Nucleus accumbens (tissue), 56 donors: ENCODE measurements around the gene DTNB.
"Not testable (repeated sequence)": the region's sequence is repeated elsewhere in the genome, so short reads cannot be mapped to it uniquely, and the experiment has no call there.

Experiments
- DNase-seq, 56 donors: peaks; one replicate each; lab custom pipeline; 2025; lab: John Stamatoyannopoulos, UW

The DTNB gene

DNA sequence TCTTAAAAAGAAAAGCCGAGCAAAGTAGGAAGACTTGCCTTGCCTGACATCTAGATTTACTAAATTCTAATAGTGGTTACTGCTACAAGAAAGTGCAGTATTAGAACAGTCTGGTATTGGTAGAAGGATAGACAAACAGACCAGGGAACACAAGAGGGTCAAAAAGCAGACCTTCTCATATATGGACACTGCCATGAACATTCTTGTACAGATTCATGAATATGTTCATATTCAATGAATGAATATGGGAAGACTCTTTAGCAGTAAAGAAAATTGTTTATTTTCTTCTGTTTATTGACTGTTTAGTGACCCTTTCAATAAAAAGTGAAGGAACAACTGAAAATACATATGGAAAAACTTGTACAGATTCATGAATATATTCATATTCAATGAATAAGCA, 37.6 kb downstream of the DTNB start:
- DNase-seq: no peak

DNA sequence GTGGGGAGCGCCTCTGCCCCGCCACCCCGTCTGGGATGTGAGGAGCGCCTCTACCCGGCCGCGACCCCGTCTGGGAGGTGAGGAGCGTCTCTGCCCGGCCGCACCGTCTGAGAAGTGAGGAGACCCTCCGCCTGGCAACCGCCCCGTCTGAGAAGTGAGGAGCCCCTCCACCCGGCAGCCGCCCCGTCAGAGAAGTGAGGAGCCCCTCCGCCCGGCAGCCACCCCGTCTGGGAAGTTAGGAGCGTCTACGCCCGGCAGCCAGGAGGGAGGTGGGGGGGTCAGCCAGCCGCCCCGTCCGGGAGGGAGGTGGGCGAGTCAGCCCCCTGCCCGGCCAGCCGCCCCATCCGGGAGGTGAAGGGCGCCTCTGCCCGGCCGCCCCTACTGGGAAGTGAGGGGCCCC, 39.6 kb downstream of the DTNB start:
- DNase-seq: not testable (repeated sequence)

DNA sequence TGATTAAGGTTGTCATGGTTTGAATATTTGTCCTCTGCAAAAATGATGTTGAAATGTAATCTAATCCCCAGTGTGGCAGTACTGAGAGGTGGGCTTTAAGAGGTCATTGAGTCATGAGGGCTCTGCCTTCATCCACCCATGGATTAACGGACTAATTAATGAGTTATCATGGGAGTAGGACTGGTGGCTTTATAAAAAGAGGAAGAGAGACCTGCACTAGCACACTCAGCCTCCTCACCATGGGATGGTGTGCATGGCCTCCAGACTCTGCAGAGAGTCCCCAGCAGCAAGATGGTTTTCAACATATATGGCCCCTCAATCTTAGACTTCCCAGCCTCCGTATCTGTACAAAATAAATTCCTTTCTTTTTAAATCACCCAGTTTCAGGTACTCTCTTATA, 41.0 kb downstream of the DTNB start:
- DNase-seq: no peak

DNA sequence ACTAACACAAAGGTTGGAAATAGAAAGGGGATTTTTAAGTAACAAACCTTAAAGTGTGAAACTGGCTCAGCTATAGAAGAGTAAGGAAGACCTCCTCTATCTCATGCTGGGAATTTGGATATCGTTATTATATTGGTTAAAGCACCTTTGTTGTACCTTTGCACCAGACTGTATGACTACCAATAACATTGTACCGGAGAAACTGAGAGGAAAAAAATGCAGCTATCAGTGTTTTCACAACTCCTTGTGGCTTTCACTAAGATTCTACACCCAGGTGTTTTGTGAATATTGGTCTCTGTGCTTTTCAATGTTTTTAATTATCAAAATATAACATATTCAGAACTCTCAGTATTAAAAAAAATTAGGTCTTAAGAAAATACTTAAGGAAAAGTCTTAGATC, 48.7 kb downstream of the DTNB start:
- DNase-seq: no peak

DNA sequence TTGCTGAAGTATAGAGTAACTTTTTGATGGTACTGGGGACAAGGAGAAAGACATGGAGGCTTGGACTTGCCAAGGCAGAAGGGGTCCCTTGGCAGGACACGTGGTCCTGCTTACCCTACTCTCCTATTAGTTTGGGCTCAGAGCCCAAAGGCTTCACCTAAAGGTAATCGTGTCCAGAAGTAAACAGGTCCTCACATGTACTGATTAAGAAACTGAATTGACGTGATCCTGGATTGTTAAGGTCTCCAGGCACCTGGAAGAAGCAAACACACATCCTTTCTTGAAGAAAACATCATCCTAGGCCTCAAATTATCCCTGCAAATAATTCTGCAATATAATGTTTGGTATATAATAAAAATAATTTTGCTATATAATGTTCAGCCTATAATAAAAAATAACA, 50.0 kb downstream of the DTNB start:
- DNase-seq: no peak

DNA sequence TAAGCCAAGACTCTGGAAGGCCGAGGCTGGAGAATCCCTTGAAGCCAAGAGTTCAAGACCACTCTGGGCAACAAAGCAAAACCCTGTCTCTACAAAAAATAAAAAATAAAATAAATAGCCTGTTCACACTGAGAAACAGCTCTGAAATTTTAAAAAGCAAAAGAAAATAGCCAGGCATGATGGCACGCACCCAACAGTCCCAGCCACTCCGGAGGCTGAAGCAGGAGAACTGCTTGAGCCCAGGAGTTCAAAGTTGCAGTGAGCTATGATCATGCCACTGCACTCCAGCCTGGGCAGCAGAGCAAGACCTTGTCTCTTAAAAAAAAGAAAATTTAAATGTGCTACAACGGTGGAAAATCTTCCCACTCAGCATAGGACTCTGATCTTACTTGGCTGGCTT, 52.7 kb downstream of the DTNB start:
- no peak for DNase-seq

DNA sequence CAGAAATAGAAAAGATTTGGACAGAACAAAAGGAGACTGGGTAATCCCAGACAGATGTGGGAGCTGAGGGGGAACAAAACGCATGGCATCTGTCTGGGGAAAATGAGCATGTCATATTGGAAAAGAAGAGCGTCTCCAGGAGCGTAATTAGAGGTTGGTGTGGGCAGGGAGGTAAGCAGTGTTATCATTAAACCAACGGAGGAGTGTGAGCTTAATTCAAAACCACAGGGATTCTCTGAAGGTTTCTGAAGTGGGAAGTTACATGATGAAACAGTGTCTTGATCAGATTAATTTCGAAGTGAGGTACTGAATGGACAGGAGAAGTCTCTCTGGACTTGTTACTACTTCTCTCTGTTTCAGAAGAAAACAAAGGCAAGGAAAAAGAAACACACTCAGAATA, 53.3 kb downstream of the DTNB start:
- no peak for DNase-seq

DNA sequence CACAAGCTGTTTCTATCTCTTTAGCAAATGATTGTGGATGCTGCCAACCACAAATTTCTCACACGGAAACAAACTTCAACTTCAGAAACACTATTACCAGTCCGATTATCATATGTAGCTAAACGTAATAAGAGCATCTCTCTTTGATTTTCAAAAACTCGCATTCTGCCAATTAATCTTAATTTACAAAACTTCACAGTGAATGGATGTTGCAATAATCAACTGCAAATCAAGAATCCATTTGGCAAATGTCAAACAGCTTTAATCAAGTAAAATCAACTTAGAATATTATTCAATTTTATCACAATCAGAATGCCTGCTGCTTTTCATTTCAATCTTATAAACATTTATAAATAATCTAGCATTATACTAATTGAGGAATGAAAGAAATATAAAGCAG, 54.2 kb downstream of the DTNB start:
- DNase-seq: no peak

DNA sequence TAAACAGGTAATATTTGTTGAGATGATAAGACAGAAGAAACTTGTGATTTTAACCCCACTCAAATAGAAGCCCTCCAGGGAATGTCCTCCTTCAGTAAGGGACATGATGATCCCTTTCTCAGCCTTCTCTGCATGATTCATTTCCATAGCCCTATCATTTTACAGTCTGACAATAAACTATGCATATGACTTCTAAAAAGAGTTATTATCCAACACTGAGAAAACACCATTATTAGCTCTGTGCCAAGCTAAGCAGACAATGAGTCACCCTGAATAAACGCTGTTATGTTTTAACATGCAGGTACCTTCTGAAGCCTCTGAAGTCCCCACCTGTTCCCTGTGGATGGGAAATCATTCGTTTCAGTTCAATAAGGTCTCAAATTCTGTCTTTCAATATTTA, 54.7 kb downstream of the DTNB start:
- no peak for DNase-seq

DNA sequence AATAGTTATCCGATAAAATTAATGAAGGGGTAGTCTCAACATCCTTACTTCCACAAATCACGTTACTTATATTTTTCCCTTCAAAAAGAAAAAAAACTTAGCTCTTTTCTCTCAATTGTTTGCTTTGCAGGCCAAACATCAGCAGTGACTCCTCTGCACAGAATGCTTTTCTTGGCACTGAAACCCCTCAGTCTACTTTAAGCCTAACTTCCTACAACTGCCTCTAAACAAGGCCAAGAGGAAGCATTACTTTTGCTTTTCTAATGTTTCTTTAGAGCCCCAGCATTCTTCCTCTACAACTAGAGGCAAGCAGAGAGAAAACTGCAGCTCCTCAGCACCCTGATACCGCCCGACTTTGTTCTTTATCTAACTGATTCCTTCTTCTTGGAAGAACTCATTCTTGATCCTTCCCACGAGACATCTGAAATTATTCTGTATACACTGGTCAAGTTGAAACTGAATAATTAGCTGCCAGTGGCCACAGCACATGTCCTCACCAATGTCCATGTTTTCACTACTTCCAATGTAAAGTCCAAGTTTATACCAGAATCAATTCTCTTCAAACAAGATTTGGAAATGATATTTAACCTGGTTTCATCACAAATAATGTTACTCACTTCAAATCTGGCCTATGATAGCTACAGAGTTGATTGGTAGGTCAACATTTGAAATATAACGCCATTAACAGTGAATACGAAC, 55.3 kb downstream of the DTNB start:
- no peak for DNase-seq

DNA sequence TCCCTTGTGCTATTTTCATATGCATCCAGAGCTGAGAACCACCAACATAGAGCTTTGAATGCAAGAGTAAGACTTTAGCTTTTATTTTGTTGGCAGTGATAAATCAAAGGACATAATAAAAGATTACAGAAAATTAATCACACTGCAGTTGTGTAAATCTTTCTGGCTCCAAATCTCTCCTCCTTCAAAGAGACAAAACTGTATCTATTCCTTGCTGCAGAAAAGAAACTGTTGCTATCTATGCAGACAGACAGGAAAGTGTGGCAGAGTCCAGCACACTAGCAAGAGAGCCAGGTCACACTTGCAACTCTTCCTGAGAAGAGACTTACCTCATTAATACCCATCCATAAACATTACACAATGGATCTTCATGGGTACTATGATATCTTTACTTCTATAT, 57.5 kb downstream of the DTNB start:
- DNase-seq: no peak

DNA sequence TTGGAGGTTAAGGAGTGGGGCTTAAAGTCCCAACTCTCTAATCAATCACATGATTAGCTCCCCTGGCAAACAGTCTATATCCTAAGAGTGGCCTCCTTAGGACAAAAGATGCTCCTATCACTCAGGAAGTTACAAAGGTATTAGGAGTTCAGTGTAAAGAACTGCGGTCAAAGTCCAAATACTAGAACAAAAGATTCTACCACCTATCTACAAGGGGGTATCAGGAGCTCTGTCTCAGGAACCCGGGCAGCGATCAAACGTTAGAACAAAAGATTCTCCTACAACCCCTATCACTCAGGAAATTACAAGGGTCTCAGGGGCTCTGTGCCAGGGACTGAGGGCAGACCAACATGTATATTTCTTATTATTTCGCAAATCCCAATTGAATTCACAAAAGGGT, 58.0 kb downstream of the DTNB start:
- DNase-seq: no peak

DNA sequence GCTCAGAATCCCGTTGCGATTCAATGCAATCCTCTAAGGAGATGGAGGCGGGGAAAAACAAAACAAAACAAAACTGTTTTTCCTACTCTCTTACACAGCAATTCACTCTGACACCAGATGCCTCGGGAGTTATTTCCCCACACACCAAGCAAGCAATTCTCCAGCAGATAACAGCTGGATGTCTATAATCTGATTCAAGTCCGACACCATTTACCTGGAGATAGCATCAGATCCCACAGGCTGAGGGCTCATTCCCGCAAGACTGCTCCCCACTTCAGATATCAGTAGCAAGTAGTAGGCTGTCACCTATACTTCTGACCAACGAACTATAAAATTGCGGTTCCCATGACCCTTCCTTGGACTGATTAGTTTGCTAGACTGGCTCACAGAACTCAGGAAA, 58.7 kb downstream of the DTNB start:
- DNase-seq: no peak

DNA sequence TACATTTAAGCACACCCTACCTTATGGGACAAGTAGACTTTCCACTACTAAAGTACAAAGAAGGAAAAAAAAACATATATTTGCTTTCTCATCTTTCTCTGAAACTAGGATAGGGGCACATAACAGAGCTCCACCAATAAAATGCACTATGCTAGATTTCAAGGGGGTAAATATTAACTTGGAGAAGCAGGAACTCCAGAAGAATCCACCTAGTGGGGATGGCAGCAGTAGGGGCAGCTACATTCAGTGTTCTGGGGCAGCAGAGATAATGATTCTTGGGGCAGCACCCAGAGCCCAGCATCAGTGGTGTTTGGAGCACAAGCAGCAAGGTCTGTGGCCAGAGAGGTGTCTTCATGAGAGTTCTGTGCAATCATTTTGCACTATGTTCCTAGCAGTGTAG, 64.7 kb downstream of the DTNB start:
- DNase-seq: no peak

DNA sequence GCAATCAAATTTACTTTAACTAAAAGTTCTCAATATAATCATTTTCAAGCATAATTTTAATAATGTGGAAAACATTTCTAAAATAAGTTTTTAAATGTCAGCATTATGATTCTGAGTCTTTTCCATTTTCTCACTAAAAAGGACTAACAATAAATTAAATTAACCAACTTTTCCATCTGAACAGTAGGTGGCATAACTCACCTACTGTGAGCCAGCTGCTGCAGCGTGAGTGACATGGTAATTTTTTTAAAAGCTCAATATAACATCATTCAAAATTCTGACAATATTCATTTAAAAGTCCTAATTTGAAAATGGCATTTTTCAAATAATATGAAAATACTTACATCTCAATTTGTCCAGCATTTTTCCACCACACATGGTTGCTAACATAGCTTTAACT, 66.5 kb downstream of the DTNB start:
- DNase-seq: peak in 1 of 56 donors; percentile 25

DNA sequence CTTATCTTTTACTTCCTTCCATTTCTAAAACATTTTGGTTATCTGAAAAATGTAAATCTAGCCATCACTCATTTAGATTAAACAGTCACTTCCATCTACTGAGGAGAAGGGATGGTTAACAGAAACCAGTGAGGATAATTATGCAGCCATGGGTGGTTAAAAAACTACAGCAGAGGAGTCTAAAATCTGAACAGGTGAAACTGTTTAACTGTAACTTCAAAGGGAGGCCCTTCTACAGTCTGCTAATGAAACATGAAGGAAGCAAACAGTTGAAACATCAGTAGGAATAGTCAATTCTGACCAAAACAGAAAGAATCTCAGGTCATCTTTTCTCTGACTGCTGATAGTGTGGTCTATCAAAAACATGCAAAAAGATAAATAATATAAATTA, 71.0 kb downstream of the DTNB start:
- DNase-seq: no peak

DNA sequence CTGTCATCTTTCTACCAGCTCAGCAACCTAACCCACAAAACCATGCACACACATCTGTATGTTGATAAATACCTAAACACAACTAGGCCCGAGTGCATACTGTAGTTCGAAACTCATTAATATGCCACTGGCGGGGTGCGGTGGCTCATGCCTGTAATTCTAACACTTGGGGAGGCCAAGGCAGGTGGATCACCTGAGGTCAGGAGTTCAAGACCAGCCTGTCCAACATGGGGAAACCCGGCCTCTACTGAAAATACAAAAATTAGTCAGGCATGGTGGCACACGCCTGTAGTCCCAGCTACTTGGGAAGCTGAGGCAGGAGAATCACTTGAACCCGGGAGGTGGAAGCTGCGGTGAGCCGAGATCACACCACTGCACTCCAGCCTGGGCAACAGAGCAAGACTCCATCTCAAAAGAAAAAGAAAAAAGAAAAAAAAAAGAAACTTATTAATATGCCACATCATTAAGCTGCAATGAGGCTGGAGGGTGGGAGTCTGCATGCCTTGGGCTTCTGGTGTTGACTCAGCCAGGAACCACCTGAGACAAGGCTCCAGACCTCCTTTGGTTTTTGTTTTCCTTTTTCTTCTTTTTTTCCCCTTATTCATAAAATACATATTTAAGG, 71.6 kb downstream of the DTNB start:
- DNase-seq: not testable (repeated sequence)

DNA sequence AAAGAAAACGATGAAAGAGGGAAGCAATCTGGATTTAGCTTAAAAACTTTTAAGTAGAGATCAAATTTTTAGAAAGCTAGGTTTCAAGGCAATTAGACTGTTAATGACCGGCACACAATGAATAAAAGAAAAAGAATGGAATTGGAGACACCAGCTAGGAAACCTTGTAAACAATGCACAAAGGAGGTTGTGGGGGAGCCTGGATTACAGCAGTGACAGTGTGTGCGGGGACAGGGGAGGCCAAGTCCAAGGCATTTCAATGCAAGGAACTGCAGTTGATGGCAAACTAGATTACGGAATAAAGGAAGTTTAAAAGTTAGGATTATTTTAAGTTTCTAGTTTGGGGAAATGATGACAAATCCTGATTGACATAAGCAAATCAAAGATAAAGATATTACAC, 74.5 kb downstream of the DTNB start:
- DNase-seq: peak in 31 of 56 donors; percentile 21 to 77 (median 52)

DNA sequence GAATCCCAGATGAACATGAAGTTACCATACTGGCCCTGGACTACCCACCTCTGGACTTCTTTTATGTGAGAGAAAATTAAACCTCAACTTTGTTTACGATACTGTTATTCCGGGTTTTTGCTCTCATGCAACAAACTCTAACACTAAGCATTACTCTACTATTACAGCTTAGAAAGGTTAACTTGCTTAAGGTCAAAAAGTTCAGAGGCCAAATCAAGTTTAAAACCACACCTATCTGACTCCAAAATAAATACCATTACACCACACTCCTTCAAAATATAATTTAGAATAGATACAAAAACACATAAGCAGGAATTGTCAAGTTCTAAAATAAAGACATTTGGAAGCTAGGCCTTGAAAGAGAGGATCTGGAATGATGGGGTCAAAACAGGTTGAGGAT, 75.0 kb downstream of the DTNB start:
- DNase-seq: no peak

DNA sequence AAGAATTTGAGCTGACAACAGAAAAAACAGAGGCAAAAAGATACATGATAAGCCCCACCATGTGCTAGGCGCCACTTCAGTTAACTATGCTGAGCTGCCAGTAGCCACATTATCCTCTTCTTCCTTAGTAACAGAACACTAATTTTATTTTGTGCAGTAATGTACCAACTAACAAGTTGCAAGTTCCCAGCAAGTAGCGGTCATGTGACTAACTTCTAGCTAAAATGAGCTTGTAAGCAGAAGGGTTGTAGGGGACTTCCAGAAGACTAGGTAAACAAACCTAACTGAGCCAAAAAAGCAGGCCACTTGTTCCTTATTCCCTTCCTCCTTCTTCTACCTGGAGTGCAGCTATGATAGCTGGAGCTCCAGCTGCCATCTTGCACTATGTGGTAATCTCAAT, 75.5 kb downstream of the DTNB start:
- no peak for DNase-seq

DNA sequence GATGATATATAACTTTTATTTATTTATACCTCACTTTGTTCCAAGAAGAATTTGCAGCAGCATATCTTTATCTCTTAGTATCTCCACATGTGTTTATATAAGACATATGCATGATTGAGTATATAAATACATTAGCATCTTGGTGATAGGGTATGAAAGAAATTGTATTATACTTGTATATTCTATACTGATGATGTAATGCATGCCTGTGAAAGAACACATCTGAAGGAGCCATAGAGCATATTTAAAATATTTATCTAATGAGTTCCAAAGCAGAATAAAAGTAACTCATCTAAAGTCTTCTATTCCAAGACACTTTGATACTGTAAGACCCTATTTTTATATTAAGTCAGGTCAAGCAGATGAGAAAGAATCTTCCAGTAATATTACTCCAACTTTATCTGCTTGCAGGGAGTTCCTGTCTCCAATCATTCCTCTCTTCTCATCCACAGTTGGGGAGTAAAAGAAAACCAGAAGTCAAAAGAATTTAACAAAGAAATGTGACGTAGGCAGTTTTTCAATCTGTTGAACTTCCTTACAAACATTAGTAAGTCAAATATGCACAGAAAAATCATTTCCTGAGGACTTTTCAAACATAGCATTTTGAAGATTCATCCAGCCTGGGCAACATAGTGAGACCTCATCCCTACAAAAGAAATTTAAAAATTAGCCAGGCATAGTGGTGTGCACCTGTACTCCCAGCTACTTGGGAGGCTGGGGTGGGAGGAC, 76.7 kb downstream of the DTNB start:
- DNase-seq: no peak

DNA sequence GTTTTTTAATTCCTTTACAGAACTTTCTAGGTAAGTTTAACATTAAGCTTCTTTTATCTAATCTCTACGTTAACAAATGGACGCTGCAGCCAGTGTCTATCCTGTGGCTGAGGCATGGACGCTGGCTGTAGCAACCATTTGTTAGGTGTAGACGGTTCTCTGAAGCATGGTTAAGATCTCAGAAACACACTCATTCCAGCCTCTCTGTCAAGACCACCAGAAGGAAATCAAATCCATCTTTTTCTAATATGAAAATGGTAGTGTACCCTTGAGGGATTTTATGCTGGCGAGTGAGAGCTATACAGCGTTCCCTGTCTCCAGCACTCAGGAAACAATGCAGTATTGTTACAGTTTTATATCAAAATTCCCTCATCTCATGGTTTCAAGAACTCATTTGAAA, 78.0 kb downstream of the DTNB start:
- DNase-seq: no peak
